HCEC 1CT (cell line): Measurements from ENCODE around the gene CMIP.

ENCODE experiments used
- DNase-seq: peaks from one replicate; pipeline ENCODE4 v3.0.0-alpha.2; 2017

The CMIP gene

GRCh38 chr16:81629034-81629802, 184.6 kb downstream of the CMIP start:
- no peak for DNase-seq

- no peak for DNase-seq
Measured at GRCh38 chr16:81629896-81630634, 185.5 kb downstream of the CMIP start.

GRCh38 chr16:81630635-81631031, 186.0 kb downstream of the CMIP start:
- no peak for DNase-seq

- peak; percentile 80 for DNase-seq
Measured at GRCh38 chr16:81632392-81633146, 188.0 kb downstream of the CMIP start.

GRCh38 chr16:81633147-81633619, 188.6 kb downstream of the CMIP start:
- DNase-seq = no peak

GRCh38 chr16:81633680-81634379, 189.2 kb downstream of the CMIP start:
- no peak for DNase-seq

- no peak for DNase-seq
Measured at GRCh38 chr16:81634380-81635062, 189.9 kb downstream of the CMIP start.

GRCh38 chr16:81635063-81635937, 190.7 kb downstream of the CMIP start:
- no peak for DNase-seq

GRCh38 chr16:81636298-81636993, 191.8 kb downstream of the CMIP start:
- DNase-seq = no peak

GRCh38 chr16:81637336-81638235, 193.0 kb downstream of the CMIP start:
- no peak for DNase-seq

GRCh38 chr16:81638286-81638945, 193.8 kb downstream of the CMIP start:
- no peak for DNase-seq

GRCh38 chr16:81639348-81639747, 194.7 kb downstream of the CMIP start:
- no peak for DNase-seq

- DNase-seq = no peak
Measured at GRCh38 chr16:81639931-81640680, 195.5 kb downstream of the CMIP start.

- DNase-seq = no peak
Measured at GRCh38 chr16:81640681-81641070, 196.1 kb downstream of the CMIP start.

GRCh38 chr16:81641395-81642106, 196.9 kb downstream of the CMIP start:
- DNase-seq = no peak

- no peak for DNase-seq
Measured at GRCh38 chr16:81642107-81642436, 197.5 kb downstream of the CMIP start.

- DNase-seq = no peak
Measured at GRCh38 chr16:81642943-81643342, 198.3 kb downstream of the CMIP start.

GRCh38 chr16:81645266-81645694, 200.7 kb downstream of the CMIP start:
- peak; percentile 59 for DNase-seq
